Hepatocyte (in vitro differentiated cells): ENCODE data around the gene NEK4.

Experiments
- EZH2 ChIP-seq: fragments of 200-600 bp; sonication (generic); IDR thresholded peaks from 2 replicates; pipeline ENCODE4 v1.6.1; 2016; ENCODE audit warnings: antibody characterized with exemption, mild to moderate bottlenecking, borderline replicate concordance
- EZH2phosphoT487 ChIP-seq: fragments of 200-600 bp; sonication (generic); IDR thresholded peaks from one replicate; pipeline ENCODE4 v1.6.1; 2018; ENCODE audit warnings: antibody characterized with exemption, mild to moderate bottlenecking, low read depth, moderate library complexity; ENCODE audit not compliant: unreplicated experiment, severe bottlenecking
- TF ChIP-seq, protein P1 (sequence below): fragments of 200-600 bp; sonication (generic); IDR thresholded peaks from 2 replicates; pipeline ENCODE4 v1.5.1; 2016; ENCODE audit warnings: antibody characterized with exemption, mild to moderate bottlenecking; ENCODE audit not compliant: poor library complexity

DNA sequence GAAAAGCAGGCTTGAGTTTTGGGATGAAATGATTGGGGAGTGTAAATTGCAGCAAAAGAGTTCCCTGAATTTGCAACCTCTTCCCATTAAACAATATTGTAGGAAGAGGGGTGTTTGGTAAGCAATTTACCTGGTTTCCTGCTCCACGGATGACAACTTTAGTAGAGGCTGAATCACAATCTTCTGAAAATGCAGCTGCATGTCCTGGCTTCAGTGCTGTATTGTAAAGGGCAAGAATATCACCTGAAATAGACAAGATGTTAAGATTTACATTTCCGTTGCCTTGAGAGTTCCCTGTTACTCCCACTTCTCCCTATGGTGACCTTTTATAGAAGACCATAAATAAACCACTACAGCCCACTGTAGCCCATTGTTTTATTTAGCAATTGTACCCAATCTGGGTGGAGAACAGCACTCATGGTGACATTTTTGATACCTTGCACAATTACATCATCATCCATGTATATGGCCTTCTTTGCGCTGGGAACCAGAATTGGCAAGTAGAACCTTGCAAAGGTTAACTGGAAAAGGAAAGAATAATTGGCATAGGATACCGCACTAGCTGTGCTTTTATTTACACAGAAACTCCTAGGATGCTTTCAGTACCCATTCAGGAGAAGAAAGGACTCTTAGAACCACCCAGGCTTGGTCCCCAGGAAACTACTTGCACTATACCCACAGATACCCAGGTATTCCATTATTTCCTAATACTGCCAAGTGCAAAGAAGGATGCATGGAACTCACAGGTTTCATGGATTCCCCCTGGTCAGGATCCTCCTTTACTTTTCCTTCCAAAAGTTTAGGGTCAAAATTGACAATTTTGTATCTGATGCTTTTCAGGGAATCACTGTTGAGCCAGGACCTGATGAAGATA lies 74.7 kb downstream of the NEK4 start:
- TF ChIP-seq EZH2, result no peak
- TF ChIP-seq, protein P1, sequence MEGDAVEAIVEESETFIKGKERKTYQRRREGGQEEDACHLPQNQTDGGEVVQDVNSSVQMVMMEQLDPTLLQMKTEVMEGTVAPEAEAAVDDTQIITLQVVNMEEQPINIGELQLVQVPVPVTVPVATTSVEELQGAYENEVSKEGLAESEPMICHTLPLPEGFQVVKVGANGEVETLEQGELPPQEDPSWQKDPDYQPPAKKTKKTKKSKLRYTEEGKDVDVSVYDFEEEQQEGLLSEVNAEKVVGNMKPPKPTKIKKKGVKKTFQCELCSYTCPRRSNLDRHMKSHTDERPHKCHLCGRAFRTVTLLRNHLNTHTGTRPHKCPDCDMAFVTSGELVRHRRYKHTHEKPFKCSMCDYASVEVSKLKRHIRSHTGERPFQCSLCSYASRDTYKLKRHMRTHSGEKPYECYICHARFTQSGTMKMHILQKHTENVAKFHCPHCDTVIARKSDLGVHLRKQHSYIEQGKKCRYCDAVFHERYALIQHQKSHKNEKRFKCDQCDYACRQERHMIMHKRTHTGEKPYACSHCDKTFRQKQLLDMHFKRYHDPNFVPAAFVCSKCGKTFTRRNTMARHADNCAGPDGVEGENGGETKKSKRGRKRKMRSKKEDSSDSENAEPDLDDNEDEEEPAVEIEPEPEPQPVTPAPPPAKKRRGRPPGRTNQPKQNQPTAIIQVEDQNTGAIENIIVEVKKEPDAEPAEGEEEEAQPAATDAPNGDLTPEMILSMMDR, result no peak
- no peak for TF ChIP-seq EZH2phosphoT487
